IMR-90 (cell line): Measurements from ENCODE around the gene ITGA2. TPM values are rescaled to one million over a fixed set of nuclear protein-coding genes. Genes with fewer than 3 reads are reported as not detected.

Experiments used
- ATAC-seq: fragments of 200-7000 bp; cut with Tn5 transposase; 2 replicates; pipeline ENCODE4 v1.9.1; 2020; ENCODE audit warnings: low read depth, mild to moderate bottlenecking, moderate library complexity
- BruUV-seq: library from RNA; stranded (reverse); fragments of 400-500 nt; replicated peaks from 2 replicates; lab custom pipeline; 2021; lab: Mats Ljungman, UMichigan
- CTCF ChIA-PET: fragments of 300-600 bp; formaldehyde crosslinking; extraction: SDS; loops from one replicate; lab custom pipeline; 2021; ENCODE audit warnings: antibody characterized with exemption; lab: Yijun Ruan, JAX
- POLR2A ChIA-PET: fragments of 300-600 bp; sonication (Branson Sonifier 250); formaldehyde crosslinking; loops from one replicate; lab custom pipeline; 2022; ENCODE audit warnings: antibody characterized with exemption; ENCODE audit not compliant: unreplicated experiment; lab: Charles Lee
- DNase-seq: peaks from one replicate; pipeline ENCODE4 v3.0.0; 2013
- H2AFZ ChIP-seq: replicated peaks from 2 replicates; pipeline ENCODE3; 2013; ENCODE audit warnings: low read length, mild to moderate bottlenecking; ENCODE audit not compliant: poor library complexity
- H2AK5ac ChIP-seq: 2 replicates; pipeline ENCODE4 v1.6.1; 2013; ENCODE audit warnings: low read depth, low read length, inconsistent platforms
- H2AK9ac ChIP-seq: replicated peaks from 2 replicates; pipeline ENCODE3; 2013; ENCODE audit warnings: mild to moderate bottlenecking, low read depth, low read length, moderate library complexity; ENCODE audit not compliant: poor library complexity
- H2BK120ac ChIP-seq: 2 replicates; pipeline ENCODE4 v1.6.1; 2013; ENCODE audit warnings: low read depth, low read length, inconsistent platforms
- H2BK15ac ChIP-seq: 3 replicates; pipeline ENCODE4 v1.6.1; 2013; ENCODE audit warnings: low read depth, low read length, inconsistent platforms
- H2BK20ac ChIP-seq: 2 replicates; pipeline ENCODE4 v1.6.1; 2013; ENCODE audit warnings: low read depth, mild to moderate bottlenecking, inconsistent platforms, low read length, moderate library complexity
- H2BK5ac ChIP-seq: 2 replicates; pipeline ENCODE4 v1.6.1; 2013; ENCODE audit warnings: mild to moderate bottlenecking, low read depth, low read length, inconsistent platforms; ENCODE audit not compliant: poor library complexity, severe bottlenecking
- H3K14ac ChIP-seq: replicated peaks from 2 replicates; pipeline ENCODE4 v1.6.1; 2013; ENCODE audit warnings: low read depth, low read length, inconsistent platforms
- H3K18ac ChIP-seq: 2 replicates; pipeline ENCODE4 v1.6.1; 2013; ENCODE audit warnings: low read depth, low read length, control low read depth
- H3K23ac ChIP-seq: 2 replicates; pipeline ENCODE4 v1.6.1; 2013; ENCODE audit warnings: low read depth, low read length, inconsistent platforms
- H3K27ac ChIP-seq: 2 replicates; pipeline ENCODE4 v1.5.1; 2013; ENCODE audit warnings: mild to moderate bottlenecking, control low read depth, low read length; ENCODE audit not compliant: insufficient read depth
- H3K27me3 ChIP-seq: 2 replicates; pipeline ENCODE4 v1.6.1; 2013; ENCODE audit warnings: low read length; ENCODE audit not compliant: control insufficient read depth, insufficient read depth
- H3K36me3 ChIP-seq: 2 replicates; pipeline ENCODE4 v1.6.1; 2013; ENCODE audit warnings: low read length, mixed read lengths; ENCODE audit not compliant: control insufficient read depth, insufficient read depth
- H3K4ac ChIP-seq: 2 replicates; pipeline ENCODE4 v1.6.1; 2013; ENCODE audit warnings: low read depth, low read length, inconsistent platforms
- H3K4me1 ChIP-seq: 2 replicates; pipeline ENCODE4 v1.6.1; 2013; ENCODE audit warnings: low read length, mixed read lengths; ENCODE audit not compliant: control insufficient read depth, insufficient read depth
- H3K4me2 ChIP-seq: 2 replicates; pipeline ENCODE4 v1.6.1; 2013; ENCODE audit warnings: low read depth, mild to moderate bottlenecking, control low read depth, low read length, moderate library complexity
- H3K4me3 ChIP-seq: 2 replicates; pipeline ENCODE4 v1.5.1; 2013; ENCODE audit warnings: low read depth, mild to moderate bottlenecking, control low read depth, low read length, moderate library complexity; ENCODE audit not compliant: insufficient read depth
- H3K56ac ChIP-seq: 2 replicates; pipeline ENCODE4 v1.6.1; 2013; ENCODE audit warnings: low read length, inconsistent platforms; ENCODE audit not compliant: insufficient read depth; ENCODE audit errors: extremely low read depth
- H3K79me1 ChIP-seq, 2 experiments: 2 replicates each; pipeline ENCODE4 v1.6.1; 2013; ENCODE audit warnings: low read length in 2 of 2, inconsistent platforms in 1 of 2, low read depth in 1 of 2
- H3K9ac ChIP-seq: 2 replicates; pipeline ENCODE4 v1.6.1; 2013; ENCODE audit warnings: low read depth, low read length, control low read depth
- H3K9me1 ChIP-seq: 2 replicates; pipeline ENCODE4 v1.6.1; 2013; ENCODE audit warnings: low read length, inconsistent platforms; ENCODE audit not compliant: insufficient read depth
- H3K9me3 ChIP-seq: 2 replicates; pipeline ENCODE4 v1.6.1; 2013; ENCODE audit warnings: low read length; ENCODE audit not compliant: control insufficient read depth, insufficient read depth
- H4K20me1 ChIP-seq: 2 replicates; pipeline ENCODE4 v1.6.1; 2013; ENCODE audit warnings: low read length, inconsistent platforms; ENCODE audit not compliant: insufficient read depth
- H4K5ac ChIP-seq: 2 replicates; pipeline ENCODE4 v1.6.1; 2013; ENCODE audit warnings: mild to moderate bottlenecking, low read depth, low read length, control low read depth
- H4K8ac ChIP-seq, 2 experiments: 2 replicates each; pipeline ENCODE4 v1.6.1; 2013; ENCODE audit warnings: low read depth in 2 of 2, low read length in 2 of 2, control low read depth in 1 of 2, inconsistent platforms in 1 of 2
- H4K91ac ChIP-seq: 2 replicates; pipeline ENCODE4 v1.6.1; 2013; ENCODE audit warnings: low read depth, low read length, inconsistent platforms; ENCODE audit not compliant: insufficient read depth
- CEBPB ChIP-seq: IDR thresholded peaks from 2 replicates; pipeline ENCODE4 v1.6.1; 2012; ENCODE audit warnings: low read depth, low read length, improper control_type of control experiment
- CHD1 ChIP-seq: IDR thresholded peaks from 2 replicates; pipeline ENCODE4 v1.6.1; 2012; ENCODE audit warnings: low read depth, low read length, improper control_type of control experiment
- MAZ ChIP-seq: IDR thresholded peaks from 2 replicates; pipeline ENCODE4 v1.6.1; 2012; ENCODE audit warnings: low read depth, mild to moderate bottlenecking, low read length, improper control_type of control experiment, moderate library complexity, borderline replicate concordance
- NFE2L2 ChIP-seq: fragments of 150-350 bp; IDR thresholded peaks from 2 replicates; pipeline ENCODE4 v1.6.1; 2016; ENCODE audit warnings: low read depth, mild to moderate bottlenecking, low read length
- POLR2A ChIP-seq: IDR thresholded peaks from 2 replicates; pipeline ENCODE4 v1.6.1; 2012; ENCODE audit warnings: mild to moderate bottlenecking, low read depth, low read length
- RAD21 ChIP-seq: IDR thresholded peaks from 2 replicates; pipeline ENCODE4 v1.6.1; 2012; ENCODE audit warnings: low read length, improper control_type of control experiment
- SMC3 ChIP-seq: fragments of 150-350 bp; IDR thresholded peaks from 2 replicates; pipeline ENCODE4 v1.6.1; 2016; ENCODE audit warnings: low read depth, mild to moderate bottlenecking, antibody characterized with exemption, low read length, moderate library complexity
- WGBS, 2 experiments: methylation state at CpG; one replicate each; pipeline versions ENCODE4 v1.1.5 to v1.1.7; 2013; ENCODE audit warnings: missing lambda C conversion rate in 2 of 2; ENCODE audit not compliant: insufficient read length in 1 of 2; ENCODE audit errors: extremely low coverage in 2 of 2; 5-methylcytosine and 5-hydroxymethylcytosine counted together
- dilution Hi-C: fragments of 300-500 bp; cut with HindIII; formaldehyde crosslinking; loops from one replicate; pipeline ENCODE4 v1.14.3; 2018; ENCODE audit warnings: low sequenced_read_pairs; ENCODE audit not compliant: unreplicated experiment
- in situ Hi-C: fragments of 300-500 bp; cut with MboI; formaldehyde crosslinking; loops from 3 replicates; pipeline ENCODE4 v1.14.3; 2019; ENCODE audit warnings: low sequenced_read_pairs, inconsistent platforms, mixed read lengths
- intact Hi-C: fragments of 100-400 bp; cut with micrococcal nuclease; formaldehyde crosslinking; loops from 2 replicates; pipeline ENCODE4 v1.10.0; 2022
- polyA plus RNA-seq, 3 experiments: library from polyadenylated mRNA; depleted of rRNA; stranded (reverse); fragments of >200 nt; gene quantifications; 2 replicates each; pipeline ENCODE4 v1.2.3, GENCODE V29; 2012; ENCODE audit warnings: low replicate concordance in 1 of 3
- total RNA-seq: library from RNA; depleted of rRNA; stranded (reverse); fragments of >200 nt; gene quantifications from 2 replicates; pipeline ENCODE4 v1.2.3, GENCODE V29; 2012
- TF ChIP-seq, protein P1 (sequence below): conservative IDR thresholded peaks from 2 replicates; pipeline ENCODE4 v1.5.1; 2012; ENCODE audit warnings: mild to moderate bottlenecking, low read depth, low read length, improper control_type of control experiment
- TF ChIP-seq, protein P2 (sequence below): fragments of 150-350 bp; IDR thresholded peaks from 2 replicates; pipeline ENCODE4 v1.6.1; 2016; ENCODE audit warnings: low read depth, mild to moderate bottlenecking, low read length, moderate library complexity, borderline replicate concordance

The ITGA2 gene
- total and polyA plus RNA-seq, 2 of the 4 experiments (the other 2 are of a cell fraction), result 23.3 to 93.4 TPM

DNA sequence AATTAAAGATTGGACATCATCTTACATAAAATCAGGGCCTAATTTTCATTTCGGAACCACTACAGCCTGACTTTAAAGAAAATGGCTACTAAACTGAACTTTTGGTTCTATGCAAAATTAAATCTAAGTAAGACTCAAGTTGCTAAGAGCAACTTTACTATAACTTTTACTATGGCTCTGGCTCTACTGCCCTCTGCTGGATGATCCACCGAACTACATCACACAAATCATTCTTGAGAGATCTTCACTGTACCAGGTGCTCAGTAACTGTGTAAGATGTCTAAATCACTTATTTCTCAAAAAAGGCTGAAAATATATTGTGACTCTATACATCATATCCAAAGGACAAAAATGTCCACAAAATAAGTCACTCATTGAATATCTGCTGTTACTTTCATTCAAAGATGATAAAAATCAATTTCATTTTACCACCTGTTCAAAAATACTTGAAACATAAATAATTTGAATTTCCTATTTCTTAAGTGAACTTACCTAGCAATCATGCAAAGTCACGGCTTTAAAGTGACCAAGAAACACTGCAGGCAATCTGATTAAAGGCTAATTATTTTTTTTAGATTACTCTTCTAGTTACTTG lies 106.9 kb downstream of the ITGA2 start:
- in situ Hi-C loops, result loop anchor here (5.0 kb wide), 1 partner anchor 149 kb away; no protein-coding TSS in a partner anchor
- Histone ChIP-seq H3K79me1 (peaks cover 0 to 6% of the 10 kb centered on the region in 2 experiments; a peak in 1 of 4 replicates), H3K4me3 (no peak overlapping the region), H3K9me1 (no peaks in the 10 kb centered on the region), H3K18ac (no peak overlapping the region), H3K36me3 (peaks cover 20% of the 10 kb centered on the region), H2BK120ac (no peak overlapping the region), H4K5ac (no peak overlapping the region), H2AFZ (no peak overlapping the region), H2BK15ac (no peak overlapping the region), H3K27me3 (no peaks in the 10 kb centered on the region), H3K4ac (no peak overlapping the region), H4K91ac (no peak overlapping the region), H3K4me1 (peaks cover 7% of the 10 kb centered on the region; the same call in 1 of the 2 replicates), H2AK9ac (no peak overlapping the region), H3K4me2 (no peak overlapping the region), H2BK20ac (no peak overlapping the region), H3K14ac (no peak overlapping the region), H3K9me3 (no peaks in the 10 kb centered on the region), H3K56ac (no peak overlapping the region), H2AK5ac (no peak overlapping the region), H3K27ac (no peak overlapping the region), H3K23ac (no peak overlapping the region), H4K8ac (no peak overlapping the region), H3K9ac (no peak overlapping the region), H4K20me1 (no peaks in the 10 kb centered on the region; the same call in 1 of the 2 replicates), H2BK5ac (no peak overlapping the region)
- TF ChIP-seq, protein P1, sequence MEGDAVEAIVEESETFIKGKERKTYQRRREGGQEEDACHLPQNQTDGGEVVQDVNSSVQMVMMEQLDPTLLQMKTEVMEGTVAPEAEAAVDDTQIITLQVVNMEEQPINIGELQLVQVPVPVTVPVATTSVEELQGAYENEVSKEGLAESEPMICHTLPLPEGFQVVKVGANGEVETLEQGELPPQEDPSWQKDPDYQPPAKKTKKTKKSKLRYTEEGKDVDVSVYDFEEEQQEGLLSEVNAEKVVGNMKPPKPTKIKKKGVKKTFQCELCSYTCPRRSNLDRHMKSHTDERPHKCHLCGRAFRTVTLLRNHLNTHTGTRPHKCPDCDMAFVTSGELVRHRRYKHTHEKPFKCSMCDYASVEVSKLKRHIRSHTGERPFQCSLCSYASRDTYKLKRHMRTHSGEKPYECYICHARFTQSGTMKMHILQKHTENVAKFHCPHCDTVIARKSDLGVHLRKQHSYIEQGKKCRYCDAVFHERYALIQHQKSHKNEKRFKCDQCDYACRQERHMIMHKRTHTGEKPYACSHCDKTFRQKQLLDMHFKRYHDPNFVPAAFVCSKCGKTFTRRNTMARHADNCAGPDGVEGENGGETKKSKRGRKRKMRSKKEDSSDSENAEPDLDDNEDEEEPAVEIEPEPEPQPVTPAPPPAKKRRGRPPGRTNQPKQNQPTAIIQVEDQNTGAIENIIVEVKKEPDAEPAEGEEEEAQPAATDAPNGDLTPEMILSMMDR, result peak; percentile 77
- TF ChIP-seq CEBPB, result no peak
- peak; percentile 68 for TF ChIP-seq SMC3
- TF ChIP-seq RAD21, result peak; percentile 70
- no peak for TF ChIP-seq CHD1
- TF ChIP-seq POLR2A, result no peak
- TF ChIP-seq, protein P2, sequence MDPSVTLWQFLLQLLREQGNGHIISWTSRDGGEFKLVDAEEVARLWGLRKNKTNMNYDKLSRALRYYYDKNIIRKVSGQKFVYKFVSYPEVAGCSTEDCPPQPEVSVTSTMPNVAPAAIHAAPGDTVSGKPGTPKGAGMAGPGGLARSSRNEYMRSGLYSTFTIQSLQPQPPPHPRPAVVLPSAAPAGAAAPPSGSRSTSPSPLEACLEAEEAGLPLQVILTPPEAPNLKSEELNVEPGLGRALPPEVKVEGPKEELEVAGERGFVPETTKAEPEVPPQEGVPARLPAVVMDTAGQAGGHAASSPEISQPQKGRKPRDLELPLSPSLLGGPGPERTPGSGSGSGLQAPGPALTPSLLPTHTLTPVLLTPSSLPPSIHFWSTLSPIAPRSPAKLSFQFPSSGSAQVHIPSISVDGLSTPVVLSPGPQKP, result no peak
- no peak for TF ChIP-seq MAZ
- no peak for TF ChIP-seq NFE2L2
- BruUV-seq, result no TSS peak
- peak; percentile 75 for DNase-seq
- dilution Hi-C loops, result no loop called here
- no CpG with 5 or more reads among the region's 3 CpGs for WGBS, 2 experiments
- ChIA-PET POLR2A (no interaction called here), CTCF (interaction anchor here (3.8 kb wide), 1 partner anchor 147 kb away, joined by 20 read pairs; no protein-coding TSS in a partner anchor)
- ATAC-seq, result peak; percentile 52
- intact Hi-C loops, result loop anchor here (1.0 kb wide), 1 partner anchor 148 kb away; no protein-coding TSS in a partner anchor
